ENCODE data around the gene MYOM1.
A peak's percentile ranks its signal among the peaks of the same experiment; 100 is the strongest.
"Not testable (repeated sequence)": the region's sequence is repeated elsewhere in the genome, so short reads cannot be mapped to it uniquely, and the experiment has no call there.

MYOM1 gene

GRCh38 chr18:3218819-3219218, 949 bp downstream of the MYOM1 start:
- no peak for DNase-seq (ENCODE audit: low read depth)

DNA sequence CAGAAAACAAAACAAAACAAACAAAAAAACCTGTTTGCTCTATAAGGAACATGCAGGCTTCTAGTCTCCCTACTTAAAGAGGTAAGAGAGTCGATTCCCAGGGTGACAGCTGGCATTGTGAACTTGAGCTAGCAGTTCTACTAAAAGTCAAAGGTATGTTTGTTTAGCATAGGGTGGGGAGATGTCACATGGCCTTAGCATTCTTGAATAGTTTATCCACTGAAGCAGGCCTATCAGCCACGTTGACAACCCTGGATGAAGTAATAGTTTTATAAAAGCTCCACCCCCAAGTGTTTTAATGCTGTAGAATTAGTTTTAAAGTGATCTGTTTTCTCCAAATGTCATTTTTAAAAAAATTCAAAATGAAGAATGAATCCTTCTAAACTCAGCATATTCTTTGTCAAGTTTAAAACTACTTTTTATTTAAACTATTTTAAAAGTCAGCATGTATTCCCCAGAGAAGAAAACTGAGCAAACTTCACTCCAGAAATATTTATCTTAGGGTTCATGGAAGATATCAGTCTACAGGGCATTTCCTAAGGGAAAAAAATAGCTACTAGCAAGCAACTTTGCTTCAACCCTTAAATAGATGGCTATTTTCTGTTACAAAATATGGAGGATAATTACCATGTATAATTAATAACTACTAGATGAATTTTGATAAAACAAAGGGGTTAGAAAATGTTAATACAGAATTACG, 1.7 kb downstream of the MYOM1 start:
- no peak for DNase-seq (ENCODE audit: low read depth)

DNA sequence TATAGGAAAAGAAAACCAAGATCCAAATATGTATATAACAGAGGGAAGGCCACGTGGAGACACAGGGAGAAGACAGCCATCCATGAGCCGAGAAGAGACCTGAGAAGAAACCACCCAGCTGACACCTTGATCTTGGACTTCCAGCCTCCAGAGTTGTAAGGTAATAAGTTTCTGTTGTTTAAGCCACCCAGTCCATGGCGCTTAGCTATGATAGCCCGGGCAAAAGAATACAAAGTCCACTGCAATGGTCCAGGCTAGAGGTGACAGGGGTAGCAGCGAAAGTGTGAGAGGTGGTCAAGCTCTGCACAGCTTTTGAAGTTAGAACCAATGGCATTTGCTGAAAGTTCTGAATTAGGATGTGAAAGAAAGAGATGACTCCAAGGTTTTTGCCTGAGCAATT, 2.8 kb downstream of the MYOM1 start:
- no peak for DNase-seq (ENCODE audit: low read depth)

DNA sequence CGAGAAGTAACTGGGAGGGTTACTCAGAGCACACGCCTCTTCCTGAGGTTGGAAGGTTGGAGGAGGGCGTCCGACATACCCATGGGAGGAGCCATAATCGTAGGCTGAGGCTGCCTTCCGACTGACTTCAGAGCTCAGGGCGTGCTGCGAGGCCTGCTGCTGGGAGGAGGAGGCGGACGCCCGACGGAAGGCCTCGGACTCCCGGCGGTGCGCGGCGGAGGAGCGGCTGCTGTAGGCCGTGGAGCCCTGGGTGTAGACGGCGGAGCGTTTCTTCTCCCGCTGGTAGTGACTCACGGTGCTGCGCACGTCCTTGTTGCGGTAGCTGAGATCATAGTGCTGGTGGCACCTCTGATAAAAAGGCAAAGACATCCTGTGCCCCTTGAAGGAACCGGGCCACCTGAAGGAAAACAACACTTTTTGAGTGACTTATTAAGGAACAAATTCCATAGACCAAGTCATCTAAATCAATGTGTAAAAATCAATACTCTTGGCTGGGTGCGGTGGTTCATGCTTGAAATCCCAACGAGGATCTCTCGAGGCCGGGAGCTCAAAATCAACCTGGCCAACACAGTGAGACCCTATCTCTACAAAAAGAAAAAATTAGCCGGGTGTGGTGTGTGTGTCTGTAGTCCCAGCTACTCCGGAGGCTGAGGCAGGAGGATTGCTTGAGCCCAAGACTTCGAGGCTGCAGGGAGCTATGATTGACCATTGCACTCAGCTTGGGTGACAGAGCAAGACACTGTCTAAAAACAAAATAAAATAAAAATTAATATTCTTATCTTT, 4.7 kb downstream of the MYOM1 start:
- DNase-seq (ENCODE audit: low read depth): no peak

- DNase-seq (ENCODE audit: low read depth): no peak
Observed at GRCh38 chr18:3213300-3214059, 6.3 kb downstream of the MYOM1 start.

DNA sequence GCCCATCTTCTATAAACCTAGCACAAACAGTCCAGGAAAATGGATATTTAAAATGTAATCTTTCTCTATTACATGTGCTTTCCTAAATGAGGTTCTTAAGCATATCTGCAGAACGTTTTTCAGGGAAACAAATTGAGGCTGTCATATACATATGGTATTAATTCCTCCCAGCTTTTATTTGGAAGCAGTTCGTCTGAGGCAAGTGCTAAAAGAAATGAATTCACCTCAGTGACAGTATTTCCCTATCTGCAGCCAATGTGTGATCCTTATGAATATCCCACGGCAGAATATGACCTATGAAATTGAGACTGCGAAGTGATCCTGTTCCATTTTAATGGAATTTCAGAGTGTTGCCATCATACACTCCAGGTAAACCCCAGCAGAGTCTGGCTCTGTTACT, 7.1 kb downstream of the MYOM1 start:
- no peak for DNase-seq (ENCODE audit: low read depth)

- no peak for DNase-seq (ENCODE audit: low read depth)
Observed at GRCh38 chr18:3211236-3211992, 8.4 kb downstream of the MYOM1 start.

- no peak for DNase-seq (ENCODE audit: low read depth)
Observed at GRCh38 chr18:3209859-3210569, 9.8 kb downstream of the MYOM1 start.

DNA sequence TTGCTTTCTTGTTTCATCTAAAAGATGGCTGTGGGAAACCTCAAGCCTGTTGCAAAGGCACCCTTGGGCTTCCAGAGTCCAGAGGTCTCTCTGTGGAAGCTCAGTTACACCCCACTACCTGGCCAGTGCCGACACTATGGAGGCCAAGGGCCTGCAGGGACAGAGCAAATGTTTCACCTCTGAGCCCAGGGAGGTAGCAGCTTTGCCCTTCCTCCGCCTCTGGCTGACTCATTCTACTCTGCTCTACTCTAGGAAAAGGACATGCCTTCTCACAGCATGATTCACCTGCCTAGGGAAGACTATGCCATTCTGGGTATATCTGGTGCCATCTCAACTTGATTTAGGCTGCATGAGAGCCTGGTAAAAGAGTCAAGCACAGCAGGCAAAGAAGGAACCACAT, 12.2 kb downstream of the MYOM1 start:
- peak; percentile 5 for DNase-seq (ENCODE audit: low read depth)

GRCh38 chr18:3205239-3205638, 14.5 kb downstream of the MYOM1 start:
- DNase-seq (ENCODE audit: low read depth): no peak

DNA sequence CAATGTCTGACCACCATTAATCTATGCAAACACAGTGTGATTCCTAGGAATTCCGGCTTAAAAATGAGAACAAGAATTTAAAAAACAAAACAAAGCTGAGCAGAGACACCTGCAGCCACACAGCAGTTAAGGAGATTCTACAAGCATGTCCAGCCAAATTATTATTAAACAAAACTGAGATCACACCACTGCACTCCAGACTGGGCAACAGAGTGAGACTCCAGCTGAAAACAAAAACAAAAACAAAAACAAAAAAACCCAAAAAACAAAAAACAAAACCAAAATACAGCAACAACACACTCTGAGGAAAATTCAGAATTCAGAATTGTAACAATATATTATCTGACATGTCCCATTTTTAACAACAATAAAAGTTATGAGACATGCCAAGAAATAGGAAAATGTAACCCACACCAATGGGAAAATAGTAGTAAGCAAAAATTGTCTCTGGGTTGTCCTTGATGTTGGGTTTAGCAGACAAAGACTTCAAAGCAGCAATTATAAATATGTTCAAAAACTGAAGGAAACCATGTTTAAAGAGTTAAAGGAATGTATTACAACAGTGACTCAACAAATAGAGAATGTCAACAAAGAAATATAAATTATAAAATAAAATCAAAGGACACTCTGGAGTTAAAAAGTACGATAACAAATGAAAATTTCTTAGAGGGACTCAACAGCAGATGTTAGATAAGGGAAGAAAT, 19.7 kb downstream of the MYOM1 start:
- no peak for DNase-seq (ENCODE audit: low read depth)

DNA sequence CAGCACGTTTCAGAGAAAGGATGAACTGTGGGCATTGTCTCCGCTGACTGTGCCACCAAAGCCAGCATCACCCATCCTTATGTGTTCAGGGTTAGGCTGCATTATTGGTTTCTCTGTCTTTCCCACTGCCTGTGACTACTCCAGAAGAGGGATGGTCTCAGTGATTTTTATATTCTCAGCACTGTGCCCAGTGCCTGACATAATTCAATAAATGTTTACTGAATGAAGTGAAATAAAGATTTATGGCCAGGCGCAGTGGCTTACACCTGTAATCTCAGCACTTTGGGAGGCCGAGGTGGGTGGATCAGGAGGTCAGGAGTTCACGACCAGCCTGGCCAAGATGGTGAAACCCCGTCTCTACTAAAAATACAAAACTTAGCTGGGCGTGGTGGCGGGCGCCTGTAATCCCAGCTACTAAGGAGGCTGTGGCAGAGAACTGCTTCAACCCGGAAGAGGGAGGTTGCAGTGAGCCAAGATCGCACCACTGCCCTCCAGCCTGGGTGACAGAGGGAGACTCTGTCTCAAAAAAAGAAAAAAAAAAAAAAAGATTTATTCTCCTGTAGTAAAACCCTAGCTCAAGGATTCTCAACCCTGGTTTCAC, 21.4 kb downstream of the MYOM1 start:
- DNase-seq (ENCODE audit: low read depth): not testable (repeated sequence)

GRCh38 chr18:3194947-3195612, 24.7 kb downstream of the MYOM1 start:
- DNase-seq (ENCODE audit: low read depth): no peak

DNA sequence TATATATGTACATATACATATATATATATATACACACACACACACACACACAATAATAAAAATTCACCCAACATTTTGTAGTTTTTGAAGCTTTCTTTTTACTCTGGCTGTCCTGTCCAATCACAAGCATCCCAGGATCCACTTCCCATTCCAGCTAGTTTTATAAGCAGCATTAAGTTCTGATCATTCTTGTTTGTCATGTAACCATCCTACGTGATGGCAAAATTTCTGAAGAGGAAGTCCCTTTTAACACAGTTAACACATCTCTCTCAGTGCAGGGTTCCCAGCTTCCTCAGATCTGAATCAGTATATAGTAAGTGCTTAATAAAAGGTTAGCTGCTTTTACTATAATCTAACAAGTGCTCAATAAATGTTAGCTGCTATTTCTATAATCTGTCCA, 26.4 kb downstream of the MYOM1 start:
- no peak for DNase-seq (ENCODE audit: low read depth)

DNA sequence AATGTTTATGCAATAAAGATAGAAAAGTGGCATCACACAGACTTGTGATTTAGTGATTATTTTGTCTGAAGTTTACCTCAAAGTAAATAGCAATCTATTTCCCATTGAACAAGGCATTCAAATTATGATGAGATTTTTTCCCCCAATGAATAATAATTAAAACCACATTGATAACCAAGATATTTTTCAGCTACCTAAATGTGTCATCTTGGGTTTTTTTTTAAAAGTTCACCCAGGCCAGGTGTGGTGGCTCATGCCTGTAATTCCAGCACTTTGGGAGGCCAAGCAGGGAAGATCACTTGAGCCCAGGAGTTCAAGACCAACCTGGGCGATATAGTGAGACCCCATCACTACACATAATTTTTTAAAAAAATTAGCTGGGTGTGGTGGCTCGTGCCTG, 27.0 kb downstream of the MYOM1 start:
- no peak for DNase-seq (ENCODE audit: low read depth)

GRCh38 chr18:3192286-3192685, 27.5 kb downstream of the MYOM1 start:
- DNase-seq (ENCODE audit: low read depth): no peak

GRCh38 chr18:3190610-3191009, 29.2 kb downstream of the MYOM1 start:
- no peak for DNase-seq (ENCODE audit: low read depth)

GRCh38 chr18:3189884-3190283, 29.9 kb downstream of the MYOM1 start:
- DNase-seq (ENCODE audit: low read depth): no peak

- DNase-seq (ENCODE audit: low read depth): no peak
Observed at GRCh38 chr18:3186678-3187658, 32.8 kb downstream of the MYOM1 start.

Measured in HS-5 (cell line).